ENCODE results near the gene FAP. TPM values are rescaled to one million over a fixed set of nuclear protein-coding genes. Genes with fewer than 3 reads are reported as not detected.

The FAP gene
- total and polyA plus RNA-seq, 2 experiments from 2014 or later: not detected

DNA sequence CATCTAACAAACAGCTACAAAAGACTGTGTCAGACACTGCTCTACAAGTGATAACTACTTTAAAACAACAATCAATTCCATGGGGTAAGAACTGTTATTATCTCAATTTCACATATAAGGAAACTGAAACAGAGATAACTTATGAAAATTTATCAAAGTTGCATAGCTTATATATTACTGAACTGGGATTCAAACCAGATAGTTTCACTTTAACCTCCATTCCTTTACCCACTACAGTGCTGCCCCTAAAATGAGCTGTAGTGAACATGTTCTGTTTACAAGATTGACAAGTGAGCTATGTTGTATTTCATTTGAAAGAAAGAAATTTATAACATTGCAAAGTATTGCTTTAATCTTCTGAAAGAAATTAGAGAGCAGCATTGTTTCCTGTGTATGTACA, 77.1 kb downstream of the FAP start:
- no peaks in the 10 kb centered on the region for H3K36me3 ChIP-seq
- no peak for DNase-seq (ENCODE audit: low read depth in 1 of 2, low spot score in 1 of 2)
- no peak overlapping the region for H3K27ac ChIP-seq
- H3K27me3 ChIP-seq: no peaks in the 10 kb centered on the region
- H3K4me3 ChIP-seq: no peak overlapping the region
- TF ChIP-seq, protein P1, sequence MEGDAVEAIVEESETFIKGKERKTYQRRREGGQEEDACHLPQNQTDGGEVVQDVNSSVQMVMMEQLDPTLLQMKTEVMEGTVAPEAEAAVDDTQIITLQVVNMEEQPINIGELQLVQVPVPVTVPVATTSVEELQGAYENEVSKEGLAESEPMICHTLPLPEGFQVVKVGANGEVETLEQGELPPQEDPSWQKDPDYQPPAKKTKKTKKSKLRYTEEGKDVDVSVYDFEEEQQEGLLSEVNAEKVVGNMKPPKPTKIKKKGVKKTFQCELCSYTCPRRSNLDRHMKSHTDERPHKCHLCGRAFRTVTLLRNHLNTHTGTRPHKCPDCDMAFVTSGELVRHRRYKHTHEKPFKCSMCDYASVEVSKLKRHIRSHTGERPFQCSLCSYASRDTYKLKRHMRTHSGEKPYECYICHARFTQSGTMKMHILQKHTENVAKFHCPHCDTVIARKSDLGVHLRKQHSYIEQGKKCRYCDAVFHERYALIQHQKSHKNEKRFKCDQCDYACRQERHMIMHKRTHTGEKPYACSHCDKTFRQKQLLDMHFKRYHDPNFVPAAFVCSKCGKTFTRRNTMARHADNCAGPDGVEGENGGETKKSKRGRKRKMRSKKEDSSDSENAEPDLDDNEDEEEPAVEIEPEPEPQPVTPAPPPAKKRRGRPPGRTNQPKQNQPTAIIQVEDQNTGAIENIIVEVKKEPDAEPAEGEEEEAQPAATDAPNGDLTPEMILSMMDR (IDR thresholded peaks at IDR 0.05; ENCODE audit: low read depth, low read length): no peak
- H3K4me1 ChIP-seq (ENCODE audit: low read depth): no peaks in the 10 kb centered on the region
- no peaks in the 10 kb centered on the region for H3K9me3 ChIP-seq (ENCODE audit: low read depth)

DNA sequence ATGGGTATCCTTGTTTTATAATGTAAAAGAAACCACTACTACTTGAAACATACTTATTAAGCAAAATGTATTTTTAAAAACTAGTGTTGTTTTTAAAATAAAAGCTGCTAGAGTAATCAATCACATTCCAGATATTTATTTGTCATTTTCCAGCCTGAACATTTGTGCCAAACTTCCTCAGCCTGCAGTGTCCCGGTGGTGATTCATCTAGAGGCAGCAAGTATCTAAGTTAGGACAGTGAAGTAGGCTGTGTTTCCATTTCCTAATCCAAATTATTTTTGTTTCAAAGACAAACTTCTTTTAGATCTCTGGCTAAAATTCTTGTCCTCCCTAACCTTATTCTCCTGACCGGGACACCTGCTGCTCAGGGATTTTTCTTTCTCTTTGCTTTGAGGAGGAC, 78.4 kb downstream of the FAP start:
- Histone ChIP-seq H3K4me3 (no peak overlapping the region), H3K9me3 (ENCODE audit: low read depth) (no peaks in the 10 kb centered on the region), H3K27ac (no peak overlapping the region), H3K36me3 (no peaks in the 10 kb centered on the region), H3K4me1 (ENCODE audit: low read depth) (no peaks in the 10 kb centered on the region), H3K27me3 (no peaks in the 10 kb centered on the region)
- DNase-seq (ENCODE audit: low read depth in 1 of 2, low spot score in 1 of 2): no peak
- TF ChIP-seq, protein P1 (IDR thresholded peaks at IDR 0.05; ENCODE audit: low read depth, low read length): no peak

- Histone ChIP-seq H3K36me3 (no peaks in the 10 kb centered on the region), H3K4me1 (ENCODE audit: low read depth) (no peaks in the 10 kb centered on the region), H3K9me3 (ENCODE audit: low read depth) (no peaks in the 10 kb centered on the region), H3K27me3 (no peaks in the 10 kb centered on the region), H3K4me3 (no peak overlapping the region), H3K27ac (no peak overlapping the region)
- no peak for DNase-seq (ENCODE audit: low read depth in 1 of 2, low spot score in 1 of 2)
- TF ChIP-seq, protein P1 (IDR thresholded peaks at IDR 0.05; ENCODE audit: low read depth, low read length): no peak
Observed at GRCh38 chr2:162159446-162159845, 83.8 kb downstream of the FAP start.

DNA sequence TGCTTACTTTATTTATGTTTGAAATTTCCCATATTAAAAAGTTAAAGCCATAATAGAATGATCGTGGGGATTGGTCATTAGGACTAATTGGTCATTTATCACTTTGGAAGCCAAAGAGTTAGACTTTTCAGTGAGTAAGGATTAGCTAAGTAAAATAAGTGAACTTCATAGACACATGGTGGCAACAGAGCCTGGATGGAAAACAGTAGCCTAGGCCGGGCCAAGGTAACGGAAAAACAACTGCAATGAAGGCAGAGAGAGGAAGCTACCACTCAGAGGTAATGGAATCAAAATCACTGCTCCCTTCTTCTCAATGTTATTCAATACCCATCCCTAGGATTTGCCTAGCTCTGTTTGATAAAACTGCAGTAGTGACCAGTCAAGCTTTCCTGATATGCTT, 87.1 kb downstream of the FAP start:
- no peaks in the 10 kb centered on the region for H3K36me3 ChIP-seq
- no peak overlapping the region for H3K27ac ChIP-seq
- DNase-seq (ENCODE audit: low read depth in 1 of 2, low spot score in 1 of 2): no peak
- no peaks in the 10 kb centered on the region for H3K9me3 ChIP-seq (ENCODE audit: low read depth)
- H3K4me3 ChIP-seq: no peak overlapping the region
- no peaks in the 10 kb centered on the region for H3K27me3 ChIP-seq
- TF ChIP-seq, protein P1 (IDR thresholded peaks at IDR 0.05; ENCODE audit: low read depth, low read length): no peak
- no peaks in the 10 kb centered on the region for H3K4me1 ChIP-seq (ENCODE audit: low read depth)

- TF ChIP-seq, protein P1 (IDR thresholded peaks at IDR 0.05; ENCODE audit: low read depth, low read length): no peak
- H3K4me1 ChIP-seq (ENCODE audit: low read depth): no peaks in the 10 kb centered on the region
- no peak for DNase-seq (ENCODE audit: low read depth in 1 of 2, low spot score in 1 of 2)
- H3K27ac ChIP-seq: no peak overlapping the region
- H3K4me3 ChIP-seq: no peak overlapping the region
- H3K27me3 ChIP-seq: no peaks in the 10 kb centered on the region
- no peaks in the 10 kb centered on the region for H3K36me3 ChIP-seq
- H3K9me3 ChIP-seq (ENCODE audit: low read depth): no peaks in the 10 kb centered on the region
Observed at GRCh38 chr2:162155093-162155492, 88.2 kb downstream of the FAP start.

Measured in cardiac muscle cell (in vitro differentiated cells and primary cell).